Sigmoid colon (tissue), 7 donors: Measurements from ENCODE around the gene PEX26. TPM values are rescaled to one million over a fixed set of nuclear protein-coding genes. Genes with fewer than 3 reads are reported as not detected.
"Not testable (repeated sequence)": the region's sequence is repeated elsewhere in the genome, so short reads cannot be mapped to it uniquely, and the experiment has no call there.

Experiments
- DNase-seq: peaks from one replicate; pipeline ENCODE4 v3.0.0-alpha.2; 2019
- H3K27ac ChIP-seq, 4 donors: fragments of 200-600 bp; sonication (generic); one replicate each; pipeline ENCODE4 v1.5.1; 2016 to 2019; ENCODE audit warnings: mild to moderate bottlenecking in 1 of 4
- H3K27me3 ChIP-seq, 3 donors: fragments of 200-600 bp; sonication (generic); one replicate each; pipeline ENCODE4 v1.5.1; 2019; ENCODE audit warnings: mild to moderate bottlenecking in 1 of 3
- H3K36me3 ChIP-seq, 4 donors: fragments of 200-600 bp; sonication (generic); one replicate each; pipeline ENCODE4 v1.5.1; 2016 to 2019
- H3K4me1 ChIP-seq, 4 donors: fragments of 200-600 bp; sonication (generic); one replicate each; pipeline ENCODE4 v1.5.1; 2017 to 2019
- H3K4me3 ChIP-seq, 4 donors: fragments of 200-600 bp; sonication (generic); one replicate each; pipeline ENCODE4 v1.5.1; 2017 to 2019; ENCODE audit warnings: mild to moderate bottlenecking in 2 of 4, moderate library complexity in 1 of 4
- H3K9me3 ChIP-seq, 4 donors: fragments of 200-600 bp in 3 of 4; sonication (generic) in 3 of 4; one replicate each; pipeline versions ENCODE4 v1.5.1 to v1.6.1; 2013 to 2019
- CTCF ChIP-seq, 4 experiments: fragments of 450-650 bp in 3 of 4; fragments of 200-600 bp in 1 of 4; IDR thresholded peaks; one replicate each; pipeline ENCODE4 v1.5.1; 2016 to 2019; ENCODE audit warnings: antibody characterized with exemption in 4 of 4, mild to moderate bottlenecking in 3 of 4, moderate library complexity in 2 of 4
- EP300 ChIP-seq, 4 donors: sonication (generic); formaldehyde crosslinking; IDR thresholded peaks; one replicate each; pipeline ENCODE4 v1.6.1; 2017; ENCODE audit warnings: antibody characterized with exemption in 4 of 4
- POLR2A ChIP-seq, 2 donors: fragments of 450-650 bp; IDR thresholded peaks; one replicate each; pipeline ENCODE4 v1.6.1; 2016; ENCODE audit warnings: antibody characterized with exemption in 2 of 2, mild to moderate bottlenecking in 2 of 2, moderate library complexity in 2 of 2
- POLR2AphosphoS5 ChIP-seq, 4 donors: sonication (generic); formaldehyde crosslinking; IDR thresholded peaks; one replicate each; pipeline ENCODE4 v1.6.1; 2017; ENCODE audit warnings: antibody characterized with exemption in 4 of 4
- WGBS, 2 donors: extraction: QIAGEN DNeasy Blood & Tissue Kit; methylation state at CpG; one replicate each; pipeline ENCODE4 v1.1.7; 2013; 5-methylcytosine and 5-hydroxymethylcytosine counted together
- intact Hi-C: fragments of 100-400 bp; cut with DNase I; formaldehyde crosslinking; loops from one replicate; pipeline ENCODE4 v1.15.1; 2023
- polyA plus RNA-seq, 3 donors: library from polyadenylated mRNA; stranded (reverse); fragments of 200-250 nt; gene quantifications; one replicate each; pipeline ENCODE4 v1.2.3, GENCODE V29; 2013
- total RNA-seq, 4 donors: library from RNA; depleted of rRNA; stranded (reverse); fragments of >200 nt; gene quantifications; one replicate each; pipeline ENCODE4 v1.1.0, GENCODE V29; 2016
- donor health status: healthy with polysubstance abuse.
- donor health status: Bipolar disorder and iron deficiency.
- donor health status: healthy.

Gene PEX26
- total and polyA plus RNA-seq, 7 donors, result 13.3 to 124 (median 21.3) TPM

GRCh38 chr22:18059991-18060390 lies 17.8 kb upstream of the PEX26 start:
- WGBS, 2 donors, result 86 to 90% methylated on average over 5 of the region's 5 CpGs
- no peak for DNase-seq
- no peak for TF ChIP-seq POLR2AphosphoS5 (IDR thresholded peaks at IDR 0.05)
- no peak for TF ChIP-seq EP300 (IDR thresholded peaks at IDR 0.05)
- TF ChIP-seq CTCF (IDR thresholded peaks at IDR 0.05), result no peak
- no peak for TF ChIP-seq POLR2A (IDR thresholded peaks at IDR 0.05)
- H3K4me3 ChIP-seq, result no peak overlapping the region
- H3K36me3 ChIP-seq, result no peaks in the 10 kb centered on the region
- peak overlapping the region in 3 of 4 donors; percentile 83 to 95 (median 88) for H3K27ac ChIP-seq
- H3K9me3 ChIP-seq, result no peaks in the 10 kb centered on the region
- H3K27me3 ChIP-seq, result no peaks in the 10 kb centered on the region
- intact Hi-C loops, result no loop called here
- peaks cover 0 to 79% (median 53%) of the 10 kb centered on the region in 4 donors for H3K4me1 ChIP-seq

DNA sequence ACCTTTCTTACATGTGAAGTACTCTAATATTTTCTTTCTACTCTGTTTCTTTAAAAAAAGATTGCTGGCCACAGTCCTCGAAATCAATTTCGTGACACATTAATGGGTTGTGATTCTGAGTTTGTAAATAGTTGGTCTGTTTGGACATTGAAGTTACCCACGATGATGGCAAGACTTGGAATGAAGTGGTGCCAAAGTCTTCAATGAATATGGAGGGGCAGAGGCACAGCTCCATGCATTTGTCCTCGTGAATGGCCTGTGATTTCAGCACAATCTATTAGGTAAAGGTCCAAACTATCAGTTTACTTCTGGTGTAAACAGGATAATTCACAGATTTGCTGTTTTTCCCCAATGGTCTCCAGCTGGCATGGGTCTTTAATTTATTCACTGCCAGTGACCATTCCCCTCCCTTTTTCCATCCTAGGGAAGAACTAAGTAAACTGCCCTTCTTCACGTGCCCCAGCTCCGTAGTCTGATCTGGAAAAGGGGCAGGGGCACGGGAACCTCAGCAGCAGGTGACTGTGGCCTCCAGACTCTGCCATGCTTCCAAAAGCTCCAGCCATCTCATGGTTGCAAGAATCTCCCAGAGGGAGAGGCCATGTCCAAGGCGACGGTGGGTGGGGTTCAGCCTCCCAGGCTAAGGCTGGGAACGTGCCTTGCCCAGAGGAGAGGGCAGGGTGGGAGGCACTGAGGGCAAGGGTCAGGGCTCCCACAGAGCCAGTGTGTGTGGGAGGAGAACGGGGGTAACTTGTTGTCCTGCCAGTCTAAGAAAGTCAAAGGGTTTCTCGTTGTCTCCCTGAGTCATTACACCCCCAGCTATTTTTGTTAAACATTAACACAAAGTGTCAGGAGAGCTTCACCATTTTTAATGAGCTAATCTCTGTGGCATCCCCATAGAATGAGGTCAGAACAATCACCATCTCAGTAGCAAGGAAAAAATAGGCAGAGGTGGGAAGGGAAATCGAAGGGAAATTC lies 16.9 kb upstream of the PEX26 start:
- Histone ChIP-seq H3K4me1 (peaks cover 0 to 83% (median 48%) of the 10 kb centered on the region in 4 donors), H3K9me3 (no peaks in the 10 kb centered on the region), H3K27ac (peak overlapping the region; percentile 64 to 95 (median 86)), H3K4me3 (no peak overlapping the region), H3K36me3 (no peaks in the 10 kb centered on the region), H3K27me3 (no peaks in the 10 kb centered on the region)
- intact Hi-C loops, result no loop called here
- DNase-seq, result no peak
- 39 to 67% methylated on average over 13 of the region's 13 CpGs for WGBS, 2 donors
- TF ChIP-seq POLR2AphosphoS5 (IDR thresholded peaks at IDR 0.05), result peak in 1 of 4 donors; percentile 11
- TF ChIP-seq CTCF (IDR thresholded peaks at IDR 0.05), result no peak

GRCh38 chr22:18062421-18062820 lies 15.4 kb upstream of the PEX26 start:
- Histone ChIP-seq H3K4me1 (peaks cover 0 to 83% (median 46%) of the 10 kb centered on the region in 4 donors), H3K9me3 (no peaks in the 10 kb centered on the region), H3K27me3 (no peaks in the 10 kb centered on the region), H3K4me3 (no peak overlapping the region), H3K27ac (peak overlapping the region in 3 of 4 donors; percentile 83 to 95 (median 88)), H3K36me3 (no peaks in the 10 kb centered on the region)
- WGBS, 2 donors, result 93 to 95% methylated on average over 3 of the region's 3 CpGs
- DNase-seq, result no peak
- intact Hi-C loops, result no loop called here
- TF ChIP-seq CTCF (IDR thresholded peaks at IDR 0.05) (no peak), POLR2A (IDR thresholded peaks at IDR 0.05) (no peak), EP300 (IDR thresholded peaks at IDR 0.05) (no peak), POLR2AphosphoS5 (IDR thresholded peaks at IDR 0.05) (no peak)

DNA sequence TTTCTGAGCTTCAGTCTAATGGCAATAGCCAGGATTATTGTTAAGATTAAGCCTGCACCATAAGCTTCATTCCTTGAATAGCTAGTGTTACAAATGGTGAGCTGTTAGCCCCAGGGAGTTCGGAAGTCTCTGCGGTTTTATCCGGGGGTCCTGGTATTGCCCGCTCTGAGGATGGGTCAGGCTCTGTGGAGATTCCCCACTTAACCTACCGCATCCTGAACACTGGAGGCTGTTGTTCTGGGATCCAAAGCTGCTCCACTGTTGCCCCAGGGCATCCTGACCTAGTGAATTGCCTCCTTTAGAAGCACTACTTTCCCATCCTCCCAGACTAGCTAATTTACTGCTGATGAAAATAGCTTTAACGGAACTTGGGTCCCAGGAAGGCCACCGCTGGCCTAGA lies 14.5 kb upstream of the PEX26 start:
- no peak for TF ChIP-seq CTCF (IDR thresholded peaks at IDR 0.05)
- no peak for TF ChIP-seq EP300 (IDR thresholded peaks at IDR 0.05)
- no peak for TF ChIP-seq POLR2A (IDR thresholded peaks at IDR 0.05)
- no peak for TF ChIP-seq POLR2AphosphoS5 (IDR thresholded peaks at IDR 0.05)
- H3K27me3 ChIP-seq, result no peaks in the 10 kb centered on the region
- 95 to 97% methylated on average over 7 of the region's 7 CpGs for WGBS, 2 donors
- intact Hi-C loops, result no loop called here
- H3K36me3 ChIP-seq, result no peaks in the 10 kb centered on the region
- H3K4me1 ChIP-seq, result peaks cover 0 to 84% (median 47%) of the 10 kb centered on the region in 4 donors
- H3K4me3 ChIP-seq, result no peak overlapping the region
- DNase-seq, result no peak
- peak overlapping the region in 2 of 4 donors; percentile 88 to 95 for H3K27ac ChIP-seq
- no peaks in the 10 kb centered on the region for H3K9me3 ChIP-seq

GRCh38 chr22:18063715-18064114 lies 14.1 kb upstream of the PEX26 start:
- H3K4me3 ChIP-seq, intact Hi-C loops, H3K36me3 ChIP-seq, H3K9me3 ChIP-seq, H3K27me3 ChIP-seq, DNase-seq: not testable (repeated sequence)
- peak overlapping the region in 2 of 4 donors; percentile 88 to 95 for H3K27ac ChIP-seq
- WGBS, 2 donors, result 84 to 91% methylated on average over 6 of the region's 6 CpGs
- H3K4me1 ChIP-seq, result peaks cover 0 to 84% (median 49%) of the 10 kb centered on the region in 4 donors
